ENCODE measurements around the gene VOPP1. TPM values are rescaled to one million over a fixed set of nuclear protein-coding genes. Genes with fewer than 3 reads are reported as not detected.

VOPP1 gene
- total and polyA plus RNA-seq, 2 of the 13 experiments (the other 11 are each of a cell fraction or from before 2014, with no cell fraction given): 21.8 to 55.3 TPM

GRCh38 chr7:55546814-55547213 is 25.5 kb downstream of the VOPP1 start (continued):
- TF ChIP-seq HMGXB4 (CRISPR knock-in tag; IDR thresholded peaks at IDR 0.05; ENCODE audit: borderline replicate concordance in 1 of 2, low read depth in 1 of 2) (no peak), ZNF776 (CRISPR knock-in tag; IDR thresholded peaks at IDR 0.05) (no peak)

- H4K20me1 ChIP-seq (ENCODE audit: insufficient read depth, low read length): 0 out of 2 replicates have a peak, but pooled peaks cover 2% of the 10 kb centered on the region
- no TSS peak for BruUV-seq (replicated peaks)
- H3K27ac ChIP-seq (ENCODE audit: extremely low read length, insufficient read depth, low read length): no peak overlapping the region
- H3K27me3 ChIP-seq (ENCODE audit: control insufficient read depth in 1 of 2, insufficient read depth in 2 of 2, low read length in 2 of 2): no peaks in the 10 kb centered on the region
- POLR2A ChIA-PET: no interaction called here
- peaks cover 68% of the 10 kb centered on the region for H3K79me2 ChIP-seq (ENCODE audit: insufficient read depth, low read length)
- FAIRE-seq (no peak), DNase-seq (ENCODE audit: low spot score) (no peak), ATAC-seq (peak; percentile 63)
- CTCF ChIA-PET (ENCODE audit: low intra/inter-chr PET ratio, low total read pairs): no interaction called here
- 97% methylated on average over 2 of the region's 6 CpGs for WGBS (ENCODE audit: low lambda C conversion rate)
- H3K4me2 ChIP-seq (ENCODE audit: low read depth, low read length): no peak overlapping the region
- intact Hi-C loops (cut with micrococcal nuclease; ENCODE audit: unreplicated experiment): no loop called here
- H3K4me1 ChIP-seq (ENCODE audit: insufficient read depth, low read length): peaks cover 20% of the 10 kb centered on the region
- H3K9ac ChIP-seq (ENCODE audit: insufficient read depth, low read depth, low read length): no peak overlapping the region
- TF ChIP-seq ZNF746 (CRISPR knock-in tag; IDR thresholded peaks at IDR 0.05) (no peak), ERF (CRISPR knock-in tag; IDR thresholded peaks at IDR 0.05) (no peak), ARID3A (IDR thresholded peaks at IDR 0.05; ENCODE audit: low read depth, low read length) (no peak), PAX8 (CRISPR knock-in tag; IDR thresholded peaks at IDR 0.05; ENCODE audit: borderline replicate concordance) (no peak), MXI1 (IDR thresholded peaks at IDR 0.05; ENCODE audit: borderline replicate concordance, low read depth, low read length) (no peak), ZGPAT (CRISPR knock-in tag; IDR thresholded peaks at IDR 0.05) (no peak), REPIN1 (CRISPR knock-in tag; IDR thresholded peaks at IDR 0.05; ENCODE audit: borderline replicate concordance, low read depth) (no peak), ZNF230 (CRISPR knock-in tag; IDR thresholded peaks at IDR 0.05) (no peak)
- peaks cover 0 to 4% of the 10 kb centered on the region in 2 experiments; a peak in 1 of 5 replicates for H3K36me3 ChIP-seq (replicated peaks in 1 of 2; ENCODE audit: control insufficient read depth in 1 of 2, insufficient read depth in 2 of 2, low read length in 2 of 2)
- H3K4me3 ChIP-seq (replicated peaks in 1 of 3; ENCODE audit: insufficient read depth in 1 of 3, low read depth in 2 of 3, low read length in 3 of 3): no peak overlapping the region
- in situ Hi-C loops (cut with HindIII; ENCODE audit: extremely low pct_ligation_motif_present, low pct_unique_long_range_greater_than_20kb): no loop called here
- no peaks in the 10 kb centered on the region for H3K9me3 ChIP-seq (ENCODE audit: low read length)
- no peak overlapping the region for H2AFZ ChIP-seq (ENCODE audit: low read length)
Measured at GRCh38 chr7:55545496-55545895, 26.8 kb downstream of the VOPP1 start.

Data from HepG2 (cell line).